SK-N-MC (cell line): ENCODE results near the gene DNAH17.

ENCODE experiments used
- DNase-seq: peaks from one replicate; pipeline ENCODE4 v3.0.0-alpha.2; 2011; ENCODE audit warnings: low read depth, low spot score
- H3K27ac ChIP-seq: fragments of 200-600 bp; sonication (generic); 2 replicates; pipeline ENCODE4 v1.5.1; 2016; ENCODE audit warnings: mixed run types
- H3K36me3 ChIP-seq: fragments of 200-600 bp; sonication (generic); 2 replicates; pipeline ENCODE4 v1.6.1; 2017; ENCODE audit warnings: antibody characterized with exemption, low read length, mixed read lengths; ENCODE audit not compliant: insufficient read depth
- H3K4me3 ChIP-seq: fragments of 200-600 bp; sonication (generic); 2 replicates; pipeline ENCODE4 v1.5.1; 2016
- H3K9ac ChIP-seq: fragments of 200-600 bp; sonication (generic); 2 replicates; pipeline ENCODE4 v1.8.0; 2017; ENCODE audit warnings: mixed run types, mixed read lengths; ENCODE audit not compliant: insufficient read length
- H3K9me3 ChIP-seq: fragments of 200-600 bp; sonication (generic); 2 replicates; pipeline ENCODE4 v1.6.1; 2017; ENCODE audit warnings: low read depth, mild to moderate bottlenecking, antibody characterized with exemption, low read length, moderate library complexity, mixed read lengths
- EZH2 ChIP-seq: fragments of 200-600 bp; sonication (generic); IDR thresholded peaks from one replicate; pipeline ENCODE4 v1.6.1; 2017; ENCODE audit warnings: antibody characterized with exemption
- FOXP2 ChIP-seq: optimal IDR thresholded peaks from 2 replicates; pipeline ENCODE3; 2011; ENCODE audit warnings: mild to moderate bottlenecking, moderate library complexity; ENCODE audit not compliant: insufficient read depth; ENCODE audit errors: extremely low read length, control extremely low read depth
- POLR2AphosphoS5 ChIP-seq: IDR thresholded peaks from 2 replicates; pipeline ENCODE4 v1.6.1; 2012; ENCODE audit warnings: mild to moderate bottlenecking, low read depth, low read length, borderline replicate concordance

Gene DNAH17

GRCh38 chr17:78459696-78460095 lies 117.5 kb downstream of the DNAH17 start:
- H3K9me3 ChIP-seq, result no peaks in the 10 kb centered on the region
- TF ChIP-seq FOXP2, result no peak
- TF ChIP-seq POLR2AphosphoS5, result no peak
- no peak for TF ChIP-seq EZH2
- no peak for DNase-seq

DNA sequence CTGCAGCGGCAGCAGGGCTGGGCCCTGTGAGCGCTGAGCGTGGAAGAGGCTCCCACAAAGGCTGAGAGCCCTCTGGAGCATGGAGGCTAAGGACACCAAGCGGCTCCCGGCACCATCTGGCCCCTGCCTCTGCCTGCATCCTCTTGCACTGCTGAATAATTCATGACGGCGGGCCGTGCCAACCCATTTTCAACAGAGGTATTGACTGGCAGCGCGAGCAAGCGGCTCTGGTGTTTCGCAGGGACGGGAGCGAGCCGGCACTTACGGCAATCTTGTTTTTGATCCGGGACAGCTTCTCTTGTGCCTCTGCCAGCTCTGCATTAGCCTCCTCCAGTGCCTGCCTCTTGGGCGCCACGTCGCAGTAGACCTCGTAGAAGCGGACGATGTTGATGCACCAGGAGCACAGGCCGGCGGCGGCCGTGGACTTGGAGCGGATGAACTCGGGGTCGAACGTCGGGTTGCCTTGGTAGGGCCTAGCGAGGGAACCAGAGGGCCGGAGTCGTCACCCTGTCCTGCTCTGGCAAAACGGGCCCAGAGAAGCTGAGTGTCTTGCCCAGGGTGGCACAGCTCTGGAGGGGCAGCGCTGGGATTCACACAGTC lies 118.4 kb downstream of the DNAH17 start:
- no peak overlapping the region for H3K9ac ChIP-seq
- TF ChIP-seq POLR2AphosphoS5 (no peak), EZH2 (no peak), FOXP2 (no peak)
- no peaks in the 10 kb centered on the region for H3K9me3 ChIP-seq
- no peak overlapping the region for H3K27ac ChIP-seq
- H3K36me3 ChIP-seq, result no peaks in the 10 kb centered on the region
- no peak for DNase-seq
- H3K4me3 ChIP-seq, result no peak overlapping the region

More at GRCh38 chr17:78459696-78460095, 117.5 kb downstream of the DNAH17 start:
- H3K9ac ChIP-seq, result no peak overlapping the region
- H3K36me3 ChIP-seq, result no peaks in the 10 kb centered on the region
- H3K27ac ChIP-seq, result no peak overlapping the region
- no peak overlapping the region for H3K4me3 ChIP-seq

DNA sequence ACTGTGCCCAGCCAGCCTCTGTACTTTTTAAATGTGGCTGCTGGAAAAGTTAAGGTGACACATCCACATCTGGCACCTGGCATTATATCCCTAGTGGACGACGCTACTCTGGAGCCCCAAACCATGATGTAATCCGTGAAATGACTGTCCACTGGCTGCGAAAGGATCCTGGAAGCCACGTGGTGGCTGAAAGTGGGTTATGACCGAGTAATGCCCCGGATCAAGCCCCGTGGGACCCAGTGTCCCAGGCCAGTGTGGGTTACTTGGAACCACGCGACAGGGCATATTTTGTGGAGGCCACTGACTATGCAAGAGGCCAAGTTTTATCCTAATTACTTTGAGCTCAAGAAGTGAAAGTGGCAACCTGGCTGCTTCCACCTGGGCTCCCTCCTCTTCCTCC lies 119.1 kb downstream of the DNAH17 start:
- no peak for DNase-seq
- H3K9me3 ChIP-seq, result no peaks in the 10 kb centered on the region
- no peak overlapping the region for H3K27ac ChIP-seq
- H3K36me3 ChIP-seq, result no peaks in the 10 kb centered on the region
- no peak overlapping the region for H3K9ac ChIP-seq
- TF ChIP-seq POLR2AphosphoS5 (no peak), FOXP2 (no peak), EZH2 (no peak)
- H3K4me3 ChIP-seq, result no peak overlapping the region

DNA sequence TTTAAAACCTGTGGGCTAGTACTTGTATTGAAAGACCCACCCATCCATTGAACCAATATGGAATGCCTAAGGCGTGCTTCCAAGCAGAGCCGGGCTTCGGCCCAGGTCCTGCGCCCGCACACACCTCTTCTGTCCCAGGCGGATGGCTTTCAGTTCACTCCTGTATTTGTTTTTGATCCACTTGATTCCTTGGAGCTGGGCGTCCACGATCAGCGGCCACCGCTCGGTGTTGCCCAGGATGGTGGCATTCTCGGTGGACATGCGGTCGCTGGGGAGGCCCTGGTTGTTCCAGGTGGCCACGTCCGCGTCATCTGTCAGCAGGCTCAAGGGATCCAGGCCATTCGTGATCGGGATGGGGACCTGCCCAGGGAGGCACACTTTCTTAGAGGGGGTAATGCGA lies 122.8 kb downstream of the DNAH17 start:
- H3K9me3 ChIP-seq, result no peaks in the 10 kb centered on the region
- DNase-seq, result no peak
- no peaks in the 10 kb centered on the region for H3K36me3 ChIP-seq
- no peak overlapping the region for H3K27ac ChIP-seq
- TF ChIP-seq EZH2 (no peak), POLR2AphosphoS5 (no peak), FOXP2 (no peak)
- no peak overlapping the region for H3K4me3 ChIP-seq
- H3K9ac ChIP-seq, result no peak overlapping the region

GRCh38 chr17:78451753-78452152 lies 125.4 kb downstream of the DNAH17 start:
- no peak overlapping the region for H3K4me3 ChIP-seq
- no peaks in the 10 kb centered on the region for H3K36me3 ChIP-seq
- H3K27ac ChIP-seq, result no peak overlapping the region
- no peaks in the 10 kb centered on the region for H3K9me3 ChIP-seq
- TF ChIP-seq POLR2AphosphoS5, result no peak
- no peak for TF ChIP-seq EZH2
- no peak for TF ChIP-seq FOXP2
- no peak overlapping the region for H3K9ac ChIP-seq
- no peak for DNase-seq

- Histone ChIP-seq H3K36me3 (no peaks in the 10 kb centered on the region), H3K9ac (no peak overlapping the region), H3K4me3 (no peak overlapping the region), H3K27ac (no peak overlapping the region), H3K9me3 (no peaks in the 10 kb centered on the region)
- TF ChIP-seq POLR2AphosphoS5 (no peak), EZH2 (no peak), FOXP2 (no peak)
- DNase-seq, result no peak
Observed at GRCh38 chr17:78450696-78451345, 126.4 kb downstream of the DNAH17 start.

- no peak overlapping the region for H3K9ac ChIP-seq
- H3K9me3 ChIP-seq, result no peaks in the 10 kb centered on the region
- no peak for DNase-seq
Observed at GRCh38 chr17:78449983-78450595, 127.1 kb downstream of the DNAH17 start.

GRCh38 chr17:78448356-78448993 lies 128.7 kb downstream of the DNAH17 start:
- Histone ChIP-seq H3K36me3 (no peaks in the 10 kb centered on the region), H3K27ac (no peak overlapping the region), H3K9ac (no peak overlapping the region), H3K4me3 (no peak overlapping the region), H3K9me3 (no peaks in the 10 kb centered on the region)
- no peak for TF ChIP-seq POLR2AphosphoS5
- no peak for TF ChIP-seq EZH2
- no peak for TF ChIP-seq FOXP2
- DNase-seq, result no peak

More at GRCh38 chr17:78449983-78450595, 127.1 kb downstream of the DNAH17 start:
- no peak overlapping the region for H3K27ac ChIP-seq
- TF ChIP-seq POLR2AphosphoS5 (no peak), EZH2 (no peak), FOXP2 (no peak)
- H3K4me3 ChIP-seq, result no peak overlapping the region
- H3K36me3 ChIP-seq, result no peaks in the 10 kb centered on the region
